Dermis microvascular lymphatic vessel endothelial cell (primary cell): ENCODE data around the gene CDK19. TPM values are rescaled to one million over a fixed set of nuclear protein-coding genes. Genes with fewer than 3 reads are reported as not detected.
"Not testable (repeated sequence)": the region's sequence is repeated elsewhere in the genome, so short reads cannot be mapped to it uniquely, and the experiment has no call there.

Experiments
- DNase-seq, 2 donors: peaks; one replicate each; pipeline versions ENCODE4 v3.0.0 to v3.0.0-alpha.2; 2010; ENCODE audit warnings: low read depth in 2 of 2
- total RNA-seq: library from RNA; depleted of rRNA; stranded (reverse); fragments of >200 nt; gene quantifications from 2 replicates; pipeline ENCODE4 v1.2.1, GENCODE V29; 2014

The CDK19 gene
- total RNA-seq, 1 donor from 2014 or later: 6.8 TPM

- no peak for DNase-seq
Measured at GRCh38 chr6:110622912-110623578, 192.2 kb downstream of the CDK19 start.

- DNase-seq: no peak
Measured at GRCh38 chr6:110621061-110621460, 194.2 kb downstream of the CDK19 start.

GRCh38 chr6:110620065-110620464 is 195.2 kb downstream of the CDK19 start:
- no peak for DNase-seq

- DNase-seq: no peak
Measured at GRCh38 chr6:110619275-110619908, 195.9 kb downstream of the CDK19 start.

- DNase-seq: peak in 1 of 2 donors; percentile 46
Measured at GRCh38 chr6:110618591-110619267, 196.5 kb downstream of the CDK19 start.

- DNase-seq: peak in 1 of 2 donors; percentile 10
Measured at GRCh38 chr6:110617057-110617456, 198.2 kb downstream of the CDK19 start.

- DNase-seq: peak in 1 of 2 donors; percentile 2
Measured at GRCh38 chr6:110615722-110616121, 199.5 kb downstream of the CDK19 start.

GRCh38 chr6:110614586-110614985 is 200.7 kb downstream of the CDK19 start:
- DNase-seq: no peak

- no peak for DNase-seq
Measured at GRCh38 chr6:110614106-110614505, 201.2 kb downstream of the CDK19 start.

GRCh38 chr6:110613356-110613755 is 201.9 kb downstream of the CDK19 start:
- DNase-seq: no peak

GRCh38 chr6:110612298-110612697 is 203.0 kb downstream of the CDK19 start:
- no peak for DNase-seq

GRCh38 chr6:110609101-110609500 is 206.2 kb downstream of the CDK19 start:
- no peak for DNase-seq

GRCh38 chr6:110608151-110608550 is 207.1 kb downstream of the CDK19 start:
- no peak for DNase-seq

- no peak for DNase-seq
Measured at GRCh38 chr6:110606151-110606550, 209.1 kb downstream of the CDK19 start.

GRCh38 chr6:110600640-110601039 is 214.6 kb downstream of the CDK19 start:
- DNase-seq: not testable (repeated sequence)

- DNase-seq: no peak
Measured at GRCh38 chr6:110597761-110598160, 217.5 kb downstream of the CDK19 start.

GRCh38 chr6:110596354-110596753 is 218.9 kb downstream of the CDK19 start:
- no peak for DNase-seq

GRCh38 chr6:110595112-110595511 is 220.2 kb downstream of the CDK19 start:
- no peak for DNase-seq

- no peak for DNase-seq
Measured at GRCh38 chr6:110593637-110594036, 221.6 kb downstream of the CDK19 start.

GRCh38 chr6:110592765-110593164 is 222.5 kb downstream of the CDK19 start:
- no peak for DNase-seq

GRCh38 chr6:110590821-110591351 is 224.4 kb downstream of the CDK19 start:
- DNase-seq: no peak

GRCh38 chr6:110589865-110590513 is 225.3 kb downstream of the CDK19 start:
- DNase-seq: no peak
